GM18861 (cell line): ENCODE results near the gene TCERG1L.

Source experiments
- ATAC-seq: cut with Tn5 transposase; IDR thresholded peaks from one replicate; pipeline ENCODE4 v1.9.1; 2021; ENCODE audit not compliant: unreplicated experiment

Gene TCERG1L

DNA sequence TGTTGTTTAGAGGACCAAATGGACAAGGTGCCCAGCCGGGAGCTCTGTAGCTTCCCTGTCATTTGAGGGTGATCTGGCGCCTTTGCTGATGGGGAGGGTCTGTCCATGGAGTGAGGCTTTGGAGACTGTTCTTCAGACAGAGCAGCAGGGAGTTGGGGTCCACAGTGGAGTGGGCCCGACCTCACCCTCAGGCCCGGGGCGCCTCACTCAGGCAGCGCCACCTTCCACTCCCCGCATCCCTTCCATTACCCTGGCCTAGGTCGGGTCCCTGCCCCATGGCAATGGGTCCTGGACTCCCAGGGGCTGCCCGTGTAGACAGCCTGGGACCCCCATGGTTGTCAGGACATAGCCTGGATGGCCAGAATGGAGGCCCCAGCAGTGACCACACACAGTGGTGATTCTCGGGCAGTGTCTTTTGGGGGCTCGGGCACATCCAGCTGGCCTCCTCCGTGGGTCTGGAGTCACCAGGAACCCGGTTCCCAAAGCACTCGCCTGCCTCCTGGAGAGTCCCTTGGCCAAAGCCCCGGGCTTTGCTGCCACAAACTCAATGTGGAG lies 38.5 kb downstream of the TCERG1L start:
- no peak for ATAC-seq

DNA sequence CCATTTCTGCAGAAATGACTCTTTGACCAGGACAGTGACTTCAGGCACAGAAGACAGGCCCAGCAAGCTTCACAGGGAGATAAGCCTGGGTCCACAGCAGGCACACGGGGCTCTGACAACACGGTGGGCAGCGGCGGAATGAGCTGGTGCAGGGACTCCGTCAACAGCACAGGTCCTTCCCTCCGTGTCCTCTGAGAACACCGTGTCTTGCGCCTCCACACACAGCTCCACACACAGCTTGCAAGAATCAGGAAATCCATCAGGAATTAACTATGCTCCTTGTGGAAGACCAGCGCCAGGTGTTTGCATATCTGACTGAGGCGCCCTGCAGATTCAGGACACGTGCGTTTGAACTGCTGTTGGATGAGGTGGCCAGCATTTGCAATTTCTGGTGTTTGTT lies 39.6 kb downstream of the TCERG1L start:
- ATAC-seq: no peak

DNA sequence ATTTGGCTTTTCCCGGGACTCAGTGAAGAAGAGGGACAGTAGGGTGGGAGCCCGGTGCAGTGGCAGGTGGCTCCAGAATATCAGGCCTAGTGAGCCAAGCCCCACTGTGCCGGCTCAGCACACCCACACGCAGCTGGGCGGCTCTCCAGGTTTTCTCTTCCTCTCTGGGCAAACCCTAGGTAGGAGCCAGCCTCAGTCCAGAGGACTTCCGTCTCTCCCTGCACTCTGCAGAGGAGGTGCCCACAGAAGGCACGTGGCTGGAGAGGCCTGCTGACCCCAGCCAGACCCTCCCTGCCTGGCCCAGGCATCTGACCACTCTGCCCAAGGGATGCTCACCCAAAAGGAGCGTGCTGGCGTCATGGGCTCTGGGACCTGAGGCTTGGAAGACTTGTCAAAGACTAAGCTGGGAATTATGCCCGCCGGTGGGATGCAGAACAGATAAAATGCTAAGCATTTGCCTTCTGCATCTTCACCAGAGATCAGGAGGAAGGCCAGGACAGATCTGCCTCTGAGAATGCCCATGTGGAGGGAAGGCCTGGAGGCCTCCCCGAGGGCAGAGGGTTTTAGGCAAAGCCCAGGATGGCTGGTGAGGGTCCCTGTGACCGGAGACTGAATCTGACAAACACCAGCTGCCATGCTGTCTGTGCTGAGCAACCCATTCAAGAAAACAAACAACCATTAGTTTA lies 40.2 kb downstream of the TCERG1L start:
- ATAC-seq: no peak

DNA sequence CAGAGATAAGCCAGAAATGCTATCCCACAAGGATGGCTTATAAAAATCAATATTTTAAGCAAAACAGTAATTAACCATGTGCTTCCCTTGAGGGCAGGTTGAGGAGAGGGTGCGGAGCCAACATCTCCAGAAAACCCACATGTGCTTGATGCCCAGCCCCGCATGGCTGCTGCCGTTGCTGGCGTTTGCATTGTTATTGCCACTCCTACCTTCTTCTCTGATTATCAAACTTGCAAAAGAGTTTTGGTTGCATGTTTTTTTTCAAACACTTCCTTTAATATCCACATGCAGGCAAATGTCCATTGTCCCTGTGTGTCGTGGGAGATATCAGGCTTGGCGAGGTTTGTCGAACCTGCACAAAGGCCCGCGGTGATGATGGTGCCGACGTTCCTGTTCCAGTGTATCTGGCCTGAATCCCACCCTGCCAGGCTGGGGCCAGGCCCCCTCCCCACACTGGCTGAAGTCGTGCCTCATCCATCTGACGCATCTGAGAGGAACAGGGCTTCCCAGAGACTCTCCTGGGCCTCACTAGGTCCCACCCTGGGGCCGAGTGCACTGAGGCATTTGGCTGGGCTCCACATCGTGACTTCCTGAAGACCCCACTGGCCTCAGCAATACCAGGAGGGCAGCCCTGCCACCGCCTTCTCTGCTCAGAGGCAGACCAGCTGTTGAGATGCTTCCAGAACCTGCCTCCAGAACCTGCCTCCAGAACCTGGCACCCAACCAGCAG lies 40.9 kb downstream of the TCERG1L start:
- ATAC-seq: no peak

DNA sequence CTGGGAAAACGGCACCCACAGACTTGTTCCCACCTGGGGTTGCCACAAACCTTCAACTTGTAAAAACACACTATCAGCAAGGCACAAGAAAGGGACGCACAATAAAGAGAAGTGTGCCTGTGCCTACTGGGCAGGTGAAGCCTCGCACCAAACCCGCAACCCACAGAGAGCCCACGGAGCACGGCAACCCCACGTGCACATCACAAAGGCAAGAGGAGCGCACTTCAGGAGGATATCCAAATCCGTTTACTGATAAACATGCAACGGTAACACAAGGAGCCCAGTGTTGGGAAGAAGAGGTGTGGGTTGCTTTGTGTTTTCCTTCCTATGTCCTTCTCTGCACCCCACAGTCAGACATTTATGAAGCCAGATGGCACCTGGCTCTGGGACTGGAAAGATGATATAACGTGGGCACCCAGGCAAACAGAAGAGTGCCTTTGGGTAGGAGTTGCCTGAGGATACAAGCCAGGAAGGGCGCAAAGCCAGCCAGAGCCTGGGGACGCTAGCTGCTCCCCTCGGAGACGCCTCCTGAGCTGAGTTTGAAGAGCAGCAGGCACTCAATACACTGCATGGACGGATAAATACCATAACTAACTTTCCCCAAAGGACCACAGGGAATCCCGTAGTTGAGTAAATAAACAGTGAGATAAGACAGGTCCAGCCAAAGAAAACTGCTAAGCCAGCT lies 41.6 kb downstream of the TCERG1L start:
- no peak for ATAC-seq

DNA sequence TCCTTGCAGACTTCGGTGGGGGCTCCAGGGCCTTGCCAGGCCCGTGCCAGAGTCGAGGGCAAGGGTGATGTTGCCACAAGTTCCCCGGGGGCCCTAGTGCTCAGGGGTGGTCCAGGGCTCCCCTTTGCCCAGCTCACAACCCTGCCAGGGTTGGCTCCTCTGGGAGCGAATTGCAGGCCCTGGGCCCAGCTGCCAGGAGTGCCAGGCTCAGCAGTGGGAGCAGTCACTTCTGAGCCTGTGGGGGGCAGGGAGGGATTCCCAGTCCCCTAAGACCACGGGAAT lies 43.8 kb downstream of the TCERG1L start:
- ATAC-seq: no peak

DNA sequence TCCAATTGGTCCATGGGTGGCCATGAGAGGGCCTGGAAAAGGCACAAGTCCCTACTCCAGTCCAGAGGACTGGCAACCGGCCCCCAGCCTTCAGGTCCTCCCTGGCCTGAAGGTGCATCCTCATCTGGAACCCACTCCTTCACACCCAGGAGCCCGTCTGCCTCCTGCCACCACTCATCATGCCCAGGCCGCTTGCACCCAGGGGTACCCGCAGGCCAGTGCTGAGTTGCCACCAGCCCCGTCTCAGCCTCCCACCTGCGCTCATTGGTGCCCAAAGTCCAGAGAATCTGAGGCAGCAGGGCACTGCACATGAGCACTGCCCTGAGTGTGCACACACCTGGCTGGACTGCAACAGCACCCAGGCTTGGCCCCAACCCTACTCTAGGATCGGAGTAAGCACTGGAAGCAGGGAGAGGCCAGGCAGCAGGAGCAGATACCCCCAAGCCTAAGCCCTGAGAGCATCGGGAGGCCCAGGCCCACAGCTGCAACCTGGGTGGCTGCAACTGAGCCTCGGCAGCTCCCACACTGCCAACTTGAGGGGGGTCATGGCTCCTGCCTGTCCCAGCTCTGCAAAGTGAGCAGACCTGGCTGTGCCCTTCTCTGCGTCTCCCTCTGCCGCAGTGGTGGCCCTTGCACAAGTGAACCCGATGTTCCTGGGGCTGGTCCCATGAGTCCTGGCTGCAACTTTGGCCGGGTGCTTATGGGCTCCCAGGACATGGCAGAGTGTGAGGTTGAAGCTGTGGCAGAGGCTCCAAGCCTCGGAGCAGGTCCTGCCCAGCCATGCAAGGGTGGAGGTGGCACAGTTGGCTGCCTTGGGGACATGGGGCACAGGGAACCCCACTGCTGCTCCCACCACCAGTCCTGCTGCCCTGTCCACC lies 44.3 kb downstream of the TCERG1L start:
- no peak for ATAC-seq

DNA sequence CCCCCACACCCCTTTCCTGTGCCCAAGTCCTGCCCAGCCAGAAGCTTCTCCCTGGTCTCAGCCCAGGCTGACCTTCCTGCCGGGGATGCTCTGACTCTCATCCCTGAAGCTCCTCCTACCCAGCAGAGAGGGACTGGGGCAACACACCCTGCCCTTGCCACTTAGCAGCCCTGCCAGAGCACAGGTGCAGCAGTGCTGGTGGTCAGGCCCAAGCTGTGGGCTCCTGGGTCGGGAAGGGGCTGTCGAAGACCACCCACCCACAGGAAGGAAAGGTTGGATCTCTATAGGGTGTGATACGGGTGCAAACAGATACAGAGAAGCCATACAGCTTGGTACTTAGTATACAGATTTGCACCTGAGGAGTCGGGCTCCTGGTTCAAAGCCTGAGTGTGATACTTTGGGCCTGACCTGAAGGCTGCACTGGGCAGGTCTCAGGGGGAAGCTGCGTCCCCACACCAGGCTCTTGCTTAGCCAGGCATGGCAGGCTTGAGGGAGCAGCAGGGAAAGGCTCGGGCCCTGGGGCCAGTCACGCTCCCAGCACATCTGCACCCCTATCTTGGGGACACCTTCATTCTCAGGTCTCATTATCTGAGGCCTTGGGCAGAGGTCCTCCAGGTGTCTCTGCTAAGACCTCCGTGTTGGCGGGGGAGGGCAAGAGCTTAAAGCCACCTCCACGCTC lies 47.3 kb downstream of the TCERG1L start:
- no peak for ATAC-seq

DNA sequence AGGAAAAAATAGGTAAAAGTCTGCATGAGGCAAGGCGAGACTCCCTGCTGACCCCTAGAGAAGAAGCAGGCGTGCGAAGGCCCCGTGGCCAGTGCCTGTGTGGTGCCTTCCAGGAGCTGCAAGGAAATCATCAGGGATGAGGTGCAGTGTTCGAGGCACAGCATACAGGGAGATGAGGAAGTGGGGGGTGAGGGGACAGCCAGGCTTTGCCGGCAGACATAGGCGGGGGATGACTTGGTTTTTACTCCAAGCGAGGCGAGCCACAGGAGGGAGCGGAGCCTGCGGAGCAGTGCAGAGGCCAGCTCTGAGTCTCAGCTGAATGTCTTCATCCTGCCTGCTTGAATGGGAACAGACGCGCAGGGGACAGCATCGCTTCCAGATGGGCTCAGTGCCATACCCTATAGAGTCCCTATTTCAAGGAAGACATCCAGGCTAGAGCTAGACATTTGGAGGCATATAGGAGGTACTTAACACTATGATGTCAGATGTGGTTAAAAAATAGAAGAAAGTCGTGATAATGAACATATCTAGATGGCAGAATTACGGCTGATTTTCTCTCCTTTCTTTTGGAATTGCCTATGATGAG lies 49.5 kb downstream of the TCERG1L start:
- no peak for ATAC-seq

DNA sequence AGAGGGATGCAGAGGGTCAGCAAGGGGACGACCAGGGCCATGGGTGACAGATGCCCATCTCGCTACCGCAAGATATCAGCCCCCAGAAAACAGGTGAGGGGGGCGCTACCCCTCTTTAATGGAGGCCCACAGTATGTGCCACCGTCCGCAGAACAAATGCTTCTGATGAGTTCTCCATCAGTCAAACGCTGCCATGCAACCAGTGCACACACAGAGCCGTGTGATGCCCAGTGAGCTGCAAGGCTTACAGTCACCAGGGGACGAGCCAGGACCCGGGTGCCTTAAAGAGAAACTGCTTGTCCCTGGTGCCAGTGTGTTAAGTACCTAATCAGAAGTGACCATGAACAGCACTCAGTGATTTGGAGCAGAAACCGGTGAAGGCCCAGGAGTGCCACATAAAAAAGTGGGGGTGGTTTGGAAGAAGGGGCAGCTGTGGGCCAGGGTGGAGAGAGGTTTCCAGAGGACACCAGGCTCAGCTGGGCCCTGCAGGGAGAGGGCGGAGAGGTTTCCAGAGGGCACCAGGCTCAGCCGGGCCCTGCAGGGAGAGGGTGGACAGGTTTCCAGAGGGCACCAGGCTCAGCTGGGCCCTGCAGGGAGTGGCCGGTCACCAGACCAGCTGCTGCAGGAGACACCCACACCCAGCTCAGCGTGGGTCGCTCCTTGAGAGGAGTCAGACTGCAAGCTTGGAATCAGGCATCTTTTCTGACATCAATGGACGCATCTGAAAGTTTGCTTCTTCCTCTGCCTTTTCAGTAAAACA lies 50.9 kb downstream of the TCERG1L start:
- ATAC-seq: no peak

DNA sequence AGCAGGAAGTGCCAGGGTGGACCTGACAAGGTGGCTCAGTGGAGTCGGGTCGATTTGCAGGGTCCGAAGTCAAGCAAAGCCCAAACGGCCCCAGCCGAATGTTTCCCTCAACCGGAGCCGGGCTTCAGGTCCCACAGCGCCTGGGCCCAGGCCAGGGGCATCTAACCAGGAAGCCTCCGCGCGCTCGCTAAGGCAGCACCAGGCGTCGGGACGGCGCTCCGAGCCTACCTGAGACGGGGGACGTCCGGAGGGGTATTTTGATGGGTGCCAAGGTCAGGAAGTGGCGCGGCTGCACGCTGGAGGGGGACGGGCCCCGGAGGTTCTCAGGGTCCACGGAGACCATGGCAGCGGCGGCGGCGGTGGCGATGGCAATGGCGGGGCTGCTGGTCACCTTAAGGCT lies 51.5 kb downstream of the TCERG1L start:
- ATAC-seq: no peak

DNA sequence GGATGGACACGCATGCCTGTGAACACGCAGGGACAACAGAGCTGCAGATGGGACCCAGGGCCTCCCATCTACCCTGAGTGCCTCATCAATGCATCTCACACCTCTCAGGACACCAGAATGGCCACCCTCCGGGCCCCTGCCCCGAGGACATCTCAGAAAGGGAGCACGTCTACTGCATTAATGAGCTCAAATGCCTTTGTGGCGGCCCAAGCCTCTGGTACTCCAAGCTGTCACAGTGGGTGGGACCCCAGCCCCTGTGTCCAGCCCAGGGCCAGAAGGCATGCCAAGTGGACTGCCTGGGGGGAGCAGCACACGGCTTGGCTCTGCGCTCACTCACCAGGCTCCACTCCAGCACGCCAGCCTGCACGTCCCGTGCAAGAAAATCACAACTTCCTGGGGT lies 52.0 kb downstream of the TCERG1L start:
- ATAC-seq: no peak

DNA sequence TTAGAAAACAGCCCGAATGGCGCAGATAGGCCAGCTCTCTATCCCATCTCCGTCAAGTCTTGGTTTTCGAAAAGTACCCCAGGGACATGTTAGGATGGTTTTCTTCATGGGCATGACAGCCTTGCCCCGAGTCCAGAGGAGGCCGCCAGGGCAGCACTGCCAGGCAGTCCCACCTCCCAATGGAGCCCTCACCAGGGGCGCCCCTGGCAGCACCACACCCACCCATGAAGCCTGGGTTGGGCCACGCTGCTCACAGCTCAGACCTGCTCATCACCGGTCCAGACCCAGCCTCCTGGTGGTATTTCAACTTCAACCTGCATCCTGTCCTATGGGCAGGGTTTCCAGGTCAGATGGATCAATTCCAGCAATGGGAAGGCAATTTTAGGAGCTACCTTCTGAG lies 53.3 kb downstream of the TCERG1L start:
- ATAC-seq: no peak

DNA sequence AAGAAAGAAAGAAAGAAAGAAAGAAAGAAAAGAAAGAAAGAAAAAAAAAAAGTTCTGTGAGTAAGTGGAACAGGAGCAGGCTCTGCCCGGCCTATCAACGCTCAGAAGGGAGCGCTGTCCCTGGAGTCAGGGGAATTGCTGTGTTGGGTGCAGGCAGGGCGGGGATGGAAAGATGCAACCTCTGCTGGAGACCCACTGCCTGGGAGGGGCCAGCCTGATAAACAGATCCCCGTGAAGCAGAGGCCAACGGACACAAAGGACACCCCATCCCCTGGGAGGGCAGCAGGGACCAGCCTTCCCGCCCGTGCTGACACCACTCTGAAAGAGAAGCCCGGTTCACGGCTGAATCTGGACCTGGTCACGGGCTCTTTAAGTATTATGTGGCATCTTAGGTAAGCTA lies 54.5 kb downstream of the TCERG1L start:
- no peak for ATAC-seq

DNA sequence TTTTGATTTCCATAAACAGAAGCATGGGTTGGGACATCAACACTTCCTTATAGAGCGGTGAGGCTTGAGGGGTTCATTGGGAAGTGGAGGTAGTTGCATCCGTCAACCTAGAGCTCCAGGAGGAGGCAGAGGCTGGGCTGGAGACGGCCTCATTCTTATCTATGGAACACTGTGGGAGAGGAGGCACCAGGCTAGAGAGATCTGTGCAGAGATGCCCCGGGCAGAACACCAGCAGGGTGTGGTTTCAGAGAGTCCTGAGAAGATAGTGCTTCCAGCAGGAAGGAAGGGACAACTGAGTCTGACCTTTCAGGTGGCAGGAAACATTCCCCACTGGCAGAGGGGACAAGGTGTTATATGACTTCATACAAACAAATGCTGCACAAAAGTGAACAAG lies 56.7 kb downstream of the TCERG1L start:
- no peak for ATAC-seq

DNA sequence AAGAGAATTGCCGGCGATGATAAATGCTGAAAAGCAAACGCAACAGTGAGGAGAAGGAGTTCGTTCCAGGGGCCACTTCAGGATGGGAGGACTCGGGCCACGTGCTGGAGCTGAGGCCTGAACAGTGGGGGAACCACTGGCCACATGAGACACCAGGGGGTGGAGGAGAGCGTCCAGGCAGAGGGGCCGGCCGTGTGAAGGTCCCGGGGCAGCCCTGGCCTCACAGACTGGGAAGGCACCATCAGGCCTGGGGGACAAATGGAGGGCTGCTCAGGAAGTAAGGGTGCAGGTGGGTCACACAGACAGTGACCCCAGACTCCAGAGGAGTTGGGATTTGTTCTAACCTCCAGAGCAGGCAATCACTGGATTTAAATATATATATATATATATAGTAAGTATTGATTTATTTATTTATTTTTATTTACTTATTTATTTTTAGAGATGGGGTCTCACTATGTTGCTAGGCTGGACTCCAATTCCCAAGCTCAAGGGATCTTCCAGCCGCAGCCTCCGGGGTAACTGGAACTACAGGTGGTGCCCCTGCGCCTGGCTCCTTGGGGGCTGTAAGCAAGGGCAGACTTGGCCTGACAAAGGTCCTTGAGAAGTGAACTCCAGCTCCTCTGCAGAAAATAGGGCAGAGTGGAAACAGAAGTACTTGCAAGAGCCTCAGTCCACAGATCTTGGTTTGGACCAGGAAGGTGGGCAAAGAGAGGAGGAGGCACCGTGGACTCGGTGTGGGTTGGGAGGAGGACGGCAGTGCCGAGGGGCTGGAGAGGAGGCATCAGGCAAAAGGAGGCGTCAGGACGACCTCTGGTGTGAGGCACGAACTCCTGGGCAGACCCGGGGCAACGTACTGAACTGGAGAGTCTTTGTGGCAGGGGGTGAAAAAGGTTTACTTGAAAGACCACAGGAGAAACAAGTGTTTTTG lies 57.3 kb downstream of the TCERG1L start:
- no peak for ATAC-seq

DNA sequence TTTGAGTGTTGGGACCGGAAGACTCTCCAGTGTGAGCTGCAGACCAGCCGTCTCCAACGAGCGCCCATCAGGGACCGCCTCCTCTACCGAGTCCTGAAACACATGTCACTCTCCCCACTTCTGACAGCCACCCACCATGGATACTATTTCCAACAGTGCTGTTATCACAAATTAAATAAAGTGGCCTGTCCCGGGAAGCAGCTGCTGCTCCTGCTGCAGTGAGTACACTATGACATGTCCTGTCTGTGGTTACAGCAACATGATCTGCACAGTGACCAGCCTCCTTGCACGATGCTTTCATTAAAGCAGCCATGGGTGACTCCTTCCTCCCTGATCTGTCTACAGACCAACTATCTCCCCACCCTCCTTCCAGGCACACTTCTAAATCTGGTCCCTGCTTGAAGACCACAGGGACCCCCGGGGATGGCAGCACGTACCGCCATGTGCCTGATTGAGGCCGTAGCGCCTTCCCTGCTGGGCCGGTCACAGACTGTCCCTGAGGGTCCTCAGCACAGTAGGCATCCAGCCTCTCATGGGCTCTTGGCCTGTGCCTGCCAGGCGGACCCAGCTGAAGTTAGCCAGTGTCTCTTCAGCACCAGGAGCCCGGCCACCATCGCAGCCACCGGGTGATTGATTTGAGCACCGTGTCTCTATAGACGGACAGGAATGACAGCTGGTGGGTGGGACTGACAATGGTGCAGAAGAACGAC lies 58.8 kb downstream of the TCERG1L start:
- no peak for ATAC-seq

DNA sequence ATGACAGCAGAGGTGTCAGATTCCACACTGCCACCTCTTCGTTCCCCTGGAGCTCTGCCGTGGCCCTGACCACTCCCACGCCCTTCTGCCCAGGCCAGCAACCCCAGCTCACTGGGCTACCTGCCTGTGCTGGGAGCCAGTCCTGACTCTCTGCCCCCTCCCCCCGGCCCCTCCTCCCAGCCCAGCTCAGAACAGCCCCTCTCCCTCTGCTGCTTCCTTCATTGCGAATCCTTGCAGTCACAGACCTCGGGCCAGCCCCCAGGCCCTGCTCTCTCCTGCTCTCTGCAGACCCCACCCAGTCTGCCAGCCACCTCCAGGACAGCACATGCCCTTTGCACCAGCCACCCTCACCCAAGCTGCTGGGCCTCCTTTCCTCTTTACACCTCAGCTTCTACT lies 60.4 kb downstream of the TCERG1L start:
- ATAC-seq: no peak
